DMS114 treated with DMSO at 0.1 percent for 48 hours (cell line): Measurements from ENCODE around the gene UTP18.
"Not testable (repeated sequence)": the region's sequence is repeated elsewhere in the genome, so short reads cannot be mapped to it uniquely, and the experiment has no call there.

Experiments
- DNase-seq: peaks from one replicate; lab custom pipeline; 2025; ENCODE audit not compliant: unreplicated experiment; lab: John Stamatoyannopoulos, UW

The UTP18 gene

DNA sequence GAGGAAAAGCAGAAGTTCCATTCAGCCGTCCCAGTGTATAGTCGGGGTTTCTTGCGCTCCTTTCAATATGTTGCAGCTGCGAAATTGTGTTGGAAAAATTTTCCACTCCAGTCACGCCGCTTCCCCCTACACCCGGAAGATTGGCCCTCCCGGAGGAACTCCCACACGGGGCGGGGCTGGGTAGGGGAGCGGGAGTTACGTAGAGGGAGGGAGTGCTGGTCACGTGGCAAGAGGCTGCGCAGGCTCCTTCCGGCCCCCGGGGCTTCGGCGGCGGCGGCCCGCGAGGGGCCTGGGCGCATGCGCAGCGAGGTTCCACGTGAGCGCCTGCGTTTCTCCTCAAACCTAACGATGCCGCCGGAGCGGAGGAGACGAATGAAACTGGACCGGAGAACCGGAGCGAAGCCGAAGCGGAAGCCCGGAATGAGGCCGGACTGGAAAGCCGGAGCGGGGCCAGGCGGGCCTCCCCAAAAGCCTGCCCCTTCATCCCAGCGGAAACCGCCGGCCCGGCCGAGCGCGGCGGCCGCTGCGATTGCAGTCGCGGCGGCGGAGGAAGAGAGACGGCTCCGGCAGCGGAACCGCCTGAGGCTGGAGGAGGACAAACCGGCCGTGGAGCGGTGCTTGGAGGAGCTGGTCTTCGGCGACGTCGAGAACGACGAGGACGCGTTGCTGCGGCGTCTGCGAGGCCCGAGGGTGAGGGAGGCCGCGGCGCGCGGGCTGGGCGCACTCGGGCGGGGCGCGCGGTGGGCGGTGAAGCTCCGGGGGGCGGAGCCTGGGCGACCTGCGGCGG, at the start of gene UTP18:
Gene UTP18, plus strand, starts transcription at position 310 of the 787 bp plus-strand sequence. Its CDS starts 39 bp downstream, at position 349.
- DNase-seq: peak; percentile 95

DNA sequence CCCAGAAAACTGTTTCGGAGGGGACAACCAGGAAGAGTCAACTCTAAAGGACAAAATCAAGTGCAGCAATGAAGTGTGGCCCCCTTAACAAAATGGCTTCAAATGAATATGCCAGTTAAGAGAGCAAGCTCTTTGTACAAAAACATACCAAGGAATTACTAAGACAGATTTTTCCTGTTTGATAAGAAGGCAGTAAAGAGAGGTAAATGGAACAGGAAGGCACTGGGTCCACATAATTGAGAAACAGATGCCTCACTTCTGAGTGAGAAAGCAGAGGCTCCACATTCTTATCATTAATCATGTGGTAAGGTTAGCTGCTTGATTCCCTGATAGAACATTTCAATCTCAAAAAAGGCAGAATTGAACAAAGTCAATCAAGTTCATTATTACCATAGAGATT, 45.4 kb upstream of the UTP18 start:
- no peak for DNase-seq

DNA sequence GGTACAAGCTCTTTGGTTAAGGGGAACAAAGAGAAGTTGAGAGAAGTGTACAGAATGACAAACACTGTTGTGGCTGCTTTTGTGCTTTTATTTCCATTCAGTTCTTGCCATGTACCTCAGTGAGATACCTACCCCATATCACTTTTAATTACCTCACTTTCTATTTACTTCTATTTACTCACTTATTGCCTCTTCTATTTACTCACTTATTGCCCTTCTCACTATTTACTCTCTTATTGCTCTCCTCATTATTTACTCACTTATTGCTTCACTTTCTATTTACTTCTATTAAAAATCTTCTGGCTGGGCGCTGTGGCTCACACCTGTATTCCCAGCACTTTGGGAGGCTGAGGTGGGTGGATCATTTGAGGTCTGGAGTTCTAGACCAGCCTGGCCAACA, 42.4 kb upstream of the UTP18 start:
- no peak for DNase-seq

DNA sequence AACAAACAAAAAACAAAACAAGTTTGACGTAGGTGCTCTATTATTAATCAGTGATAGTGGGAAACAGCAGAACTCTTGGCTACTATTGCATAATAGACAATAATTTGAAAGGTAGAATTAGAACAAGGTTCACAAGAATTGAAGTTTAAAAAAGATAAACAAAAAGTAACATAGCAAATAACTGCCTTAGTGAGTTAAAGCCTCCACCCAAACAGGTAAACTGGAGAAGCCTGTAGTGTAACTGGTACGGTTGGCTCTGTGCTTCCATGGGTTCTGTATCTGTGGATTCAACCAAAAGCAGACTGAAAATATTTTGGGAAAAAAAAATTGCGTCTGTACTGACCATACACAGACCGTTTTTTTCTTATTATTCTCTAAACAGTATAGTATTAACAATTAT, 39.0 kb upstream of the UTP18 start:
- DNase-seq: no peak

DNA sequence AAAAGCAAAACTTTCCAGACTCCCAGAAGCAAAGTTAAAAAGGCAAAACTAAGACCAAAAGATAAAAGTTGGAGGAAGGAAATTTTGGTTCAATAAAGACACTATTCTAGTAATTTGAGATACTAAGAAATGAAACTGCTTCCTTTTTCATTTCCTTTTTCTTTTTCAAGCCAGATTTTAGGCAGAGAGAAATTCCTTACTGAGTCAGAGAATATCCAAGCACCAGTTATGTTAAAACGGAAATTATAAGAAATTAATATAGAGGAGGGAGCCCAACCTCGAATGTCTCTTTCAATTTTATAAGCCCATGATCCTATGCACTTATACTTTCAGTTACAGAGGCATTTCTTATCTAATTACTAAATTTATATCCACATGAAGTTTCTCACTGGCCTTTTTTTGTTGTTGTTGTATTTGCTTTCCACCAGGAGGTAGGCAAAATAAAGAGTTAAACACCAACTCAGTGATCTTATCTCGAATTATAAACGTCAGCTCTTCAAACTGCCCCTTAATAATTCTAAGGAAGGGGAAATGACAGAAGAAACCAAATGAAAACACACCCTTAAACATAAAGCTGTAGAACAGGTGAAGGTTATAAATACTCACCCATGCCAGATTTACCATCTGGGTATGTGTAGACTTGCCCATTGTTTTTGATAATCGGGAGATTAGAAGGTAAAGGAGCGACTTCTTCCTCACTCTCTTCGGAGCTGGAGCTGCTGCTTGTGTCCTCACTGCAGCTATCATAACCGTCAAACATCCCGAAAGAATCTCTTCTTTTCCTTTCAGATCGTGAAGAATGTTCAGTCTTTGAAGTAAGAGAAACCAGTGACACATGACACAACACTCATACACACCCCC, 35.7 kb upstream of the UTP18 start:
- no peak for DNase-seq

DNA sequence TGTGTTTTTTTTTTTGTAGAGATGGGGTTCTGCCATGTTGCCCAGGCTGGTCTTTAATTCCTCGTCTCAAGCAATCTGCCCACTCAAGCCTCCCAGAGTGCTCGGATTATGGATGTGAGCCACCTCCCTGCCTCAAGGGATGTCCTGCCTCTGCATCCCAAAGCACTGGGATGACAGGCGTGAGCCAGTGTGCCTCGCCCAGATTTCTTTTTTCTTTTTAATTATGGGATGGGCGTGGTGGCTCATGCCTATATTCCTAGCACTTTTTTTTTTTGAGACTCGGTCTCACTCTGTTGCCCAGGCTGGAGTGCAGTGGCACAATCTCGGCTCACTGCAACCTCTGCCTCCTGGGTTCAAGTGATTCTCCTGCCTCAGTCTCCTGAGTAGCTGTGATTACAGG, 34.8 kb upstream of the UTP18 start:
- DNase-seq: not testable (repeated sequence)

DNA sequence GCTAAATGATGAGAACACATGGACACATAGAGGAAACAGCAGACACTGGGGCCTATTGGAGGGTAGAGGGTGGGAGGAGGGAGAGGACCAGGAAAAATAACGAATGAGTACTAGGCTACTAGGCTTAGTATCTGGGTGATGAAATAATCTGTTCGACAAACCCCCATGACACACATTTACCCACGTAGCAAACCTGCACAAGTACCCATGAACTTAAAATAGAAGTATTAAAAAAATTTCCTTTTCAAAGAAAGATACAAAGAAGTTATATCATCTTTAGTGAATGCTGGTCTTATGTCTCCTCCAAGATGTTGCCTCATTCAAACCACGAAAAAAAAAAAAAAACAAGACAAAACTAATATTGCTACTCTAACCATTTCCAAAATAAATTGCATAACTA, 32.2 kb upstream of the UTP18 start:
- no peak for DNase-seq

DNA sequence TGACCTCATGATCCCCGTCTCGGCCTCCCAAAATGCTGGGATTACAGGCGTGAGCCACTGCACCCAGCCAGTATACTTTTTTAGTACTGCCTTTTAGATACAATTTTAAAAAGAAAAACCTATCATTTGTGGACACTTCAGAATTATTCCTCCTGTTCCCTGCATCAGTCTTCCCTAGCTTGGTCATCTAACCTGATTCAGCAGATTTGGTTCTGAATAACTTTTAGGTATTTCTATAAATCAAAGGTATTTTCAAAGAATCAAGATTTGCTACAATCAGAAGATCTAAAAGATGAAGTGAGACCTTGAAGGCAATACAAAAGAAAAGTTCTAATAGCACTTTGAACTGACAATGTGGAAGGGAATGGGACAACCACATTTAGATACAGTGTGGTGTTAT, 30.5 kb upstream of the UTP18 start:
- DNase-seq: no peak

DNA sequence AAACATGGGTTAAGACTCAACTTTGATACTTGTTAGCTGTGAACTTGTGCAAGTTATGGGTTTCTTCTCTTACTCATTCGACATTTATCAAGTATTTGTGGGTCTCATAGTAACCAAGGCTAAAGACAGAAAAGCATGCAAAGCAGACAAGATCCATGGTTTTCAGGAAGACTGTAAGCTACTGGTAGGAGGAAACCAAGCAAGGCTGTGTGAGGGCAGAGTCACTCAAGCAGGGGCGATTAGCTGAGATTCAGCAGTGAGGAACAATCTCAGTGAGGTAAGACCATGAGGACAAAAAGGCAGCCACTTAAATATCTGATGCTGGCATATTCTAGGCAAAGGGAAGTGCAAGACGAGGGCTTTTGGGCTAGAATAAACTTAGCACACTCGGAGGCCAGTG, 30.0 kb upstream of the UTP18 start:
- DNase-seq: no peak

DNA sequence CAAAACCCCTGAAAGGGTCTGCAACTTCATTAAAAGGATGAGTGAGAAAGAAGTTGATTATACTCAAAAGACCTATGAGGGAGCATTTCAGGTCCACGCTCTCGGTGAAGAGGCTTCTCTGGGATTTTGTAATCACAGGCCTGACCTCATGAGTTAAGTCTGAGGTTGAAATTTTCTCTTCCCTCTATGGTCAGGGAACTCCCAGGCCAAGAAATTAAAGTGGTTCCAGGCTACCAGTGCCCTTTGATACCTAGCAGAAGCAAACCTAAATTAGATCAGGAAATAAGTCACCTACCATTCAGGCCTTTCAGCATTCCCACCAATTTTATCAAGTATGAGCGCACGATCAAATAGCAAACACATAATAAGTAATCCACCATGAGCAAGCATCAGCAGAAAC, 28.3 kb upstream of the UTP18 start:
- no peak for DNase-seq

DNA sequence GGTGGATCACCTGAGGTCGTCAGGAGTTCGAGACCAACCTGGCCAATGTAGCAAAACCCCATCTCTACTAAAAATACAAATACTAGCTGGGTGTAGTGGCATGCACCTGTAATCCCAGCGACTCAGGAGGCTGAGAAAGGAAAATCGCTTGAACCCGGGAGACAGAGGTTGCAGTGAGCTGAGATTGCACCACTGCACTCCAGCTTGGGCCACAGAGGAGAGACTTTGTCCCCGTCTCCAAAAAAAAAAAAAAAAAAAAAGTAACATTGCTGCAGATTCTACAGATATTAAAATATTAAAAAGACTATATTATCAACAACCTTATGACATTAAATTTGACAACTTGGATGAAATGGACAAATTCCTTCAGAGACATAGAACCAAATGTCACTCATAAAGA, 26.2 kb upstream of the UTP18 start:
- DNase-seq: no peak

DNA sequence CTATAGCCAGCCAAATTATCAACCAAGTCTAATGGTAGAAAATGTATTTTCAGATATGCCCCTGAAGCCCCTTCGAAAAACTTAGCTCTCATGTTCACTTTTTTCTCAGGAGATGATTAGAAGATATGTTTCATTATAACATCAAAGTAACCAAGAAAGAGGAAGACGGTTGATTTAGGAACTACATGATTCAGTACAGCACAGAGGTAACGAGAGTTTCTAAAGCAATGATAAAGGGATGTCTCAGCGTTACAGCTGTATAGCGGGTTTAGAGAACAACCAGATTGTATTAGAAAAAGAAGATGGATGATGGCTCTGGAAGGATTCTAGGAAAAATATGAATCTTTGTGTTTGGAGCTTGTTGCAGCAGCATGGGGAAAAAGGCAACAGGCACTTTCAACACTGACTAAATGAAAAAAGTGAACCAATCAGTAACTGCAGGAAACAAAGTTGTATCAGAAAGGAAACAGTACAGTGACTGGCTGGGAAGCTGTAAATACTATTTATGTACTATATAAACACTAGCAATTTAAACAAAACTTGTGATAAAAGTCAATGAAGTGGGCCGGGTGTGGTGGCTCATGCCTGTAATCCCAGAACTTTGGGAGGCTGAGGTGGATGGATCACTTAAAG, 22.0 kb upstream of the UTP18 start:
- no peak for DNase-seq

DNA sequence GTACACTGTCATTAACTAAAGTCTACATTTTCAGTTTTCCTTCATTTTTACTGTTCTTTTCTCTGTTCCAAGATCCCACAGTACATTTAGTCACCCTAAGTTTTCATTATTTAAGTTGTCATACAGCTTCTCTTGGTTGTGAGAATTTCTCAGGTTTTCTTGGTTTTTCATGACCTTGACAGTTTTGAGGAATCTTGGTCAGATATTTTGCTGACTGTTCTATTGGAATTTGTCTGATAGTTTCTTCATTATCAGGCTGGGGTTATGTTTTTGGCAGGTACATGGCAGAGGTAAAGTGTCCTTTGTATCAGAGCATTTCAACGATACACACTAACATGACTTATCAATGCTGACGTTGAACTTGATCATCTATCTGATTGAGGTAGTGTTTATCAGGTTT, 20.1 kb upstream of the UTP18 start:
- no peak for DNase-seq

DNA sequence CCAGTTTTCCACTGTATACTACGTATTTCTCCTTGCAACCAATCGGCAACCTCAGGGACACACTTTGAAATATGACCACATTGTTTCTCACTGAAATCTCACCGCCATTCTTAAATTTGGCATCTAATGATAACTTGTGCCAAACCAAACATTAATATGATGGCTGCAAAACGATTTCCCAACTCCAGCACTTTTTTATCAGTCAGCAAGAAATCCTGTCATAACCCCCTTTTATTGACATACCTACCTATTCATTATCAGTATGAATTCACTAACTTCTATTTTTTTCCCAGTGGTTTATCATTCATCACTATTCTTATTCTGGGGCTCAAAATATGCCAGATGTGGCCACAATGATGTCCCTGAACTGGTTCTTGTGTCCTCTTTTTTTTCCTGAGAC, 16.3 kb upstream of the UTP18 start:
- no peak for DNase-seq

DNA sequence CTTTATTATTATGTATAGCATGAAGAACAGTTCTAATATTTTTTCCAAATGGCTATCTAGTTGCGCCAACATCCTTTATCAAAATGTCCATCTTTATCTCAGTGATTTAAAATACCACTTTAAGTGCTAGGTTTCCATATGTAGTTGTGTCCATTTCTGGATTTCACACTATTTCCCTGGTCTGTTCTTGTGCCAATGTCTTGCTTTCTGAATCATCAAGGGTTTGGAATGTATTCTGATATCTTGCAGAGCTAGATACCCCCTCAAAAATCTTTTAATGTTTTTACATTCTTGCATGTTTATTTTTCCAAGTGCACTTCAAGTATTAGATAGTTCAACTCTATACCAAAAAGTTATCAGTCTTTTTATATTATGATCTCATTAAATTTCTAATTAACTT, 14.8 kb upstream of the UTP18 start:
- no peak for DNase-seq

DNA sequence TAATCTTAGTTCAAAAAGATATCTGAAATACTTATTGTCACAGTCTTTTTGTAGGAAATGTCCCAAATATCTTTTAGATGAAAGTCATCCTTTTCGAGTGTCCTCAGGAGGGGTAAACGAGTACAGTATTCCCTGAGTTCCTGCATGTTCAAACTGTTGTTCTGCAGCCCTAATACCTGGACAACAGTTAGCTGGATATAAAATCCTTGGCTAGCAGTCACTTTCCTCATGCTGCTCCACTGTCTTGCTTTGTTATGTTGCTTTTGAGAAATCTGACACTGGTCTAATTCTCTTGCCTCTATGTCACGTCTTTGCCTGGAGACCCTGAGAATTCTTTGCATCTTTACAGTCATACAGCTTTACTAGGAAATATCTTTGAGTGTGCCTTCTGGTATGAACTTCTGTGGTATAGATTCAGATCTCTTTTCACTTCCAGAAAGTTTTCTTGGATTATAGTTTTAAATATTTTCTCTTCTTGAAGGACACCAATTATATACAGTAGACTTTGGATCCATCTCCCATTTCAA, 10.0 kb upstream of the UTP18 start:
- DNase-seq: no peak

DNA sequence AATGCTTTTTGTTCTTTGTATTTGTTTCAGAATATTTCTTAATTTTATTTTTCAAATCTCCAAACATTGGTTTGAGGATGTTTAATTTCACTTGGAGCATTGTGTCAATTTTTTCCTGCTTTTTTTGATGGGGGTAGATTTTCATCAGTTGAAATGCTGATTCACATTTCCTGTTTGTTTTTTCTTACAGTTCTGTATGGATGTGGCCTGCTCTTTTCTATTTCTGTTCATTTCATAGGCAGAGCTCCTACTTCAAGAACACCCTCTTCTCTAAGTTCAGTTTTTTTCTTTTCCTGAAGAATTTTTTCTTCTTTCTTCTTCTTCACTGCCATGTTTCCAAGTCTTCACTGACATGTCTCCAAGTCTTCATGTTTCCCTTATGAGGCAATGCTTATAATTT, 9.3 kb upstream of the UTP18 start:
- no peak for DNase-seq

DNA sequence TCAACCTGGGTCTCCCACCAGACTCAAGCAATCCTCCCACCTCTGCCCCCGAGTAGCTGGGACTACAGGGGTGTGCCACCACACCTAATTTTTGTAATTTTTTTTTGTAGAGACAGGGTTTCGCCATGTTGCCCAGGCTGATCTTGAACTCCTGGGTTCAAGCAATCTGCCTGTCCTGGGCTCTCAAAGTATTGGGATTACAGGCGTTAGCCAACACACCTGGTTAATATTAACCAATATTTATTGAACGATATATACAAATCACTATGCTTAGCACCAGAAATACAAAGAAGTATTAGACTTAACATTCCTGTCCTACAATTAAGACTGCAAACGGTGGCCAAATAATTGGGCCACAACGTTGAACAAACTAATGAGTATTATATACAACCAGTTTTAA, 4.7 kb upstream of the UTP18 start:
- DNase-seq: no peak

DNA sequence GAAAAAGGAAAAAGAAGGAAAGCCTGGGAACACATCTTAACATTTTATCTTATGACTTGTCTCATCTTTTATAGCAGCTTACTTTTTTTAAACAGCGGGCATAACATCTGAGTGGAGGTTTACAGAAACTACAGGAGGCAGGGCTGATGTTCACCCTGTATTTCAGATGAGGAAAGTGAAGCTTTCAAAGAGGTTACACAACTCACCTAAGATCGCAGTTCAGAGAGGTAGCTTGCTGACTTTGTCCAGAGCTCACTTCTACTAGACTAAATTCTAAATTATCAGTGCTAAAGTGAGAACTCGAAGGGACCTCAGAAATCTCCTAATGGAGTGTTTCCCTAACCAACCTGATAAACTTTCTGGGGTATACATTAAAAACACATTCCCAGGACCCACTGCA, 4.2 kb upstream of the UTP18 start:
- DNase-seq: no peak

DNA sequence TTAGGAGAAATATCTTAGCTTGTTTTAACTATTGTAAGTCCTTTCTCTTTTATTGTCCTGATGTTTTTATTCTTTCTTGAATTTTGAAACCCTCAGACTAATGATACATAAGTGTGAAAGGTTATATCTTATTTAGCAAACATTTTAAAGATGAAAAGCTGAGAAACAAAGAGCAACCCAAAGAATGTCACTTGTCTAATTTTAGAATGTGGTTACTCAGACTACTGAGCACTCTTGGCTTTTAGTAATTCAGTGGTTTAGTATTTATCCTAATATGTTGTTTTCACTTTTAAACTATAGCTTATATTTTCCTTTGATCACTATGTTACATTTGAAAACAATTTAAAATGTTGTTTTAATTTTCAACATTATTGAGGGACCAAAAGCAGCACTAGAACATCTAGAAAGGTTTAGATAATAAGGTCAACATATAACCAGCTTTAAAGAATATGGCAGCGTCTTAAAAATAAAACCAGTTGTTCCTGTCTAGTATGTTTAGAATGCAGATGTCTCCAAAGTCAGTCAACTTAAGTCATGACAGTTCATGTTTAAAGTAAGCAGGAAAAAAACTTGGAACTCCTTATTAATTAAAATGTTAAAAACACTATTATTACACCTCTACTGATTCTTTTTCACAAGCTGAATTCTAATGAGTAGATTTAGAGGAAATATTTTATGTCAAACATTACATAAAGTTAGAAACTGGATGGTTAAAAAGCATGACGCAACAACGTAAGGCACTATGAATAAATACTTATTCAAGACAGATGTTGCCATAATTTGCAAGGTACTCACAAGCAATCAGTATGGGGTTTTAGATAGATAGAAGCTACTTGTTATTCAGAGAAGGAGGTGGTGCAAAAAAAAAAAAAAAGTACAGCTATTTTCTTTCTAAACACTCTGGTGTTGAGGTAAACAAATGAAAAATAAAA, 2.9 kb upstream of the UTP18 start:
- no peak for DNase-seq
